Activated T-cell treated with anti-CD3 and anti-CD28 coated beads, Interleukin-2, amount 50 U/mL, for 4 hours (primary cell): ENCODE data around the gene NPB. TPM values are rescaled to one million over a fixed set of nuclear protein-coding genes. Genes with fewer than 3 reads are reported as not detected.
A peak's percentile ranks its signal among the peaks of the same experiment; 100 is the strongest.

Experiments used
- ATAC-seq, 2 donors: fragments of 200-7000 bp; cut with Tn5 transposase; one replicate each; pipeline ENCODE4 v1.10.0; 2021
- DNase-seq: peaks from one replicate; pipeline ENCODE4 v3.0.0-alpha.2; 2020
- H3K27me3 Mint-ChIP-seq: one replicate; pipeline ENCODE4 v1.8.0; 2021; ENCODE audit warnings: low read depth, mixed read lengths
- H3K36me3 Mint-ChIP-seq: one replicate; pipeline ENCODE4 v1.8.0; 2022; ENCODE audit warnings: mixed read lengths; ENCODE audit not compliant: insufficient read depth
- H3K4me1 Mint-ChIP-seq: one replicate; pipeline ENCODE4 v1.8.0; 2021; ENCODE audit warnings: low read depth, mixed read lengths
- H3K4me3 Mint-ChIP-seq: one replicate; pipeline ENCODE4 v1.8.0; 2021; ENCODE audit warnings: mild to moderate bottlenecking, moderate library complexity, mixed read lengths
- H3K9me3 Mint-ChIP-seq: one replicate; pipeline ENCODE4 v1.8.0; 2021; ENCODE audit warnings: mixed read lengths
- total RNA-seq, 3 donors: library from RNA; stranded (reverse); gene quantifications; one replicate each; pipeline ENCODE4 v1.2.1, GENCODE V29; 2021

The NPB gene
- total RNA-seq, 3 donors from 2014 or later = 0.14 to 0.24 TPM; not detected in 1

- H3K27me3 Mint-ChIP-seq = no peaks in the 10 kb centered on the region
- peaks cover 36% of the 10 kb centered on the region for H3K4me1 Mint-ChIP-seq
- H3K4me3 Mint-ChIP-seq = no peak overlapping the region
- DNase-seq = no peak
- H3K36me3 Mint-ChIP-seq = peaks cover 14% of the 10 kb centered on the region
- ATAC-seq = no peak
- H3K9me3 Mint-ChIP-seq = no peaks in the 10 kb centered on the region
Measured at GRCh38 chr17:81866440-81867169, 35.4 kb upstream of the NPB start.

GRCh38 chr17:81867170-81867990 lies 34.7 kb upstream of the NPB start:
- Mint-ChIP-seq H3K36me3 (peaks cover 14% of the 10 kb centered on the region), H3K27me3 (no peaks in the 10 kb centered on the region), H3K9me3 (no peaks in the 10 kb centered on the region), H3K4me3 (peak overlapping the region; percentile 21), H3K4me1 (peaks cover 36% of the 10 kb centered on the region)
- ATAC-seq (no peak), DNase-seq (no peak)

GRCh38 chr17:81867991-81868673 lies 33.9 kb upstream of the NPB start:
- DNase-seq (no peak), ATAC-seq (no peak)
- Mint-ChIP-seq H3K4me3 (no peak overlapping the region), H3K4me1 (peaks cover 35% of the 10 kb centered on the region), H3K27me3 (no peaks in the 10 kb centered on the region), H3K9me3 (no peaks in the 10 kb centered on the region), H3K36me3 (peaks cover 9% of the 10 kb centered on the region)

GRCh38 chr17:81868674-81869220 lies 33.3 kb upstream of the NPB start:
- Mint-ChIP-seq H3K4me1 (peaks cover 33% of the 10 kb centered on the region), H3K27me3 (no peaks in the 10 kb centered on the region), H3K9me3 (no peaks in the 10 kb centered on the region), H3K4me3 (peak overlapping the region; percentile 88), H3K36me3 (peaks cover 4% of the 10 kb centered on the region)
- ATAC-seq (no peak), DNase-seq (no peak)

- Mint-ChIP-seq H3K9me3 (no peaks in the 10 kb centered on the region), H3K4me1 (peaks cover 40% of the 10 kb centered on the region), H3K27me3 (no peaks in the 10 kb centered on the region), H3K36me3 (peaks cover 4% of the 10 kb centered on the region), H3K4me3 (peak overlapping the region; percentile 88)
- ATAC-seq (no peak), DNase-seq (no peak)
Measured at GRCh38 chr17:81869221-81870130, 32.6 kb upstream of the NPB start.

GRCh38 chr17:81870131-81870980 lies 31.7 kb upstream of the NPB start:
- ATAC-seq = peak; percentile 30 to 38
- Mint-ChIP-seq H3K9me3 (no peaks in the 10 kb centered on the region), H3K4me3 (peak overlapping the region; percentile 88), H3K4me1 (peaks cover 42% of the 10 kb centered on the region), H3K36me3 (peaks cover 4% of the 10 kb centered on the region), H3K27me3 (no peaks in the 10 kb centered on the region)
- DNase-seq = no peak

GRCh38 chr17:81870981-81871386 lies 31.1 kb upstream of the NPB start, which contains the start of gene ARHGDIA:
Gene ARHGDIA, minus strand, starts transcription at chr17:81871337. Its CDS starts 1,407 bp downstream, at chr17:81869930.
- Mint-ChIP-seq H3K9me3 (no peaks in the 10 kb centered on the region), H3K4me3 (peak within 1 kb of the TSS; percentile 88), H3K36me3 (peaks cover 4% of the 10 kb centered on the region), H3K27me3 (no peaks in the 10 kb centered on the region), H3K4me1 (peaks cover 42% of the 10 kb centered on the region)
- ATAC-seq (peak; percentile 66 to 68), DNase-seq (no peak)

- Mint-ChIP-seq H3K4me3 (peak overlapping the region; percentile 86), H3K4me1 (peaks cover 42% of the 10 kb centered on the region), H3K9me3 (no peaks in the 10 kb centered on the region), H3K27me3 (no peaks in the 10 kb centered on the region), H3K36me3 (peaks cover 4% of the 10 kb centered on the region)
- ATAC-seq (peak; percentile 11 to 25), DNase-seq (peak; percentile 97)
Measured at GRCh38 chr17:81871387-81872230, 30.4 kb upstream of the NPB start.

- ATAC-seq = no peak
- DNase-seq = no peak
- Mint-ChIP-seq H3K9me3 (no peaks in the 10 kb centered on the region), H3K36me3 (peaks cover 18% of the 10 kb centered on the region), H3K4me1 (peaks cover 21% of the 10 kb centered on the region), H3K27me3 (no peaks in the 10 kb centered on the region), H3K4me3 (no peak overlapping the region)
Measured at GRCh38 chr17:81877569-81877968, 24.5 kb upstream of the NPB start.

GRCh38 chr17:81878294-81878693 lies 23.7 kb upstream of the NPB start:
- peaks cover 18% of the 10 kb centered on the region for H3K36me3 Mint-ChIP-seq

GRCh38 chr17:81879121-81879520 lies 22.9 kb upstream of the NPB start:
- DNase-seq (no peak), ATAC-seq (no peak)
- Mint-ChIP-seq H3K4me1 (peaks cover 7% of the 10 kb centered on the region), H3K4me3 (no peak overlapping the region), H3K9me3 (no peaks in the 10 kb centered on the region), H3K36me3 (peaks cover 18% of the 10 kb centered on the region), H3K27me3 (no peaks in the 10 kb centered on the region)

More at GRCh38 chr17:81878294-81878693, 23.7 kb upstream of the NPB start:
- H3K9me3 Mint-ChIP-seq = no peaks in the 10 kb centered on the region
- no peak overlapping the region for H3K4me3 Mint-ChIP-seq
- ATAC-seq (no peak), DNase-seq (no peak)
- H3K27me3 Mint-ChIP-seq = no peaks in the 10 kb centered on the region
- H3K4me1 Mint-ChIP-seq = peaks cover 14% of the 10 kb centered on the region

- DNase-seq (no peak), ATAC-seq (peak; percentile 19 to 29)
- H3K27me3 Mint-ChIP-seq = no peaks in the 10 kb centered on the region
- peaks cover 30% of the 10 kb centered on the region for H3K36me3 Mint-ChIP-seq
- peaks cover 12% of the 10 kb centered on the region for H3K4me1 Mint-ChIP-seq
- no peaks in the 10 kb centered on the region for H3K9me3 Mint-ChIP-seq
- no peak overlapping the region for H3K4me3 Mint-ChIP-seq
Measured at GRCh38 chr17:81884520-81884919, 17.5 kb upstream of the NPB start.
